HG03175 (cell line): ENCODE measurements around the gene CDA.
"Not testable (repeated sequence)": the region's sequence is repeated elsewhere in the genome, so short reads cannot be mapped to it uniquely, and the experiment has no call there.

Source experiments
- ATAC-seq: cut with Tn5 transposase; IDR thresholded peaks from one replicate; pipeline ENCODE4 v1.9.1; 2021; ENCODE audit warnings: mild to moderate bottlenecking, moderate library complexity; ENCODE audit not compliant: unreplicated experiment

CDA gene

GRCh38 chr1:20586953-20587660, 1.8 kb upstream of the CDA start:
- ATAC-seq, result no peak

DNA sequence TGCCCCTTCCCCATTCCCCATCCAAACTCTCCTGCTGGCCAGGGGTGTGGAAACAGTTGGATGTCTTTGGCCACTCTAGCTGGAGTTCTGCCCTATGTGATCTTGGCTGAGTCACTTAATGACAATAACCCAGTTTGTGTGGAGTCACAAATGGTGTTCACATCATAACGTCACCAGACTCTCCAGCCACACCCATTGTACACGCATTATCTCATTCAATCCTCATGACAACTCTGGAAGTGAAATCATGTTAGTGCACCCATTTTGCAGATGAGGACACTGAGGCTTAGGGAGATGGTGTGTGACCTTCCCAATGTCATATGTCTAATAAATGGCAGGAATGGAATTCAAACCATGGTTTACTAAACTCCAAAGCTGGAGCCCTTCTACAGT, 1.2 kb upstream of the CDA start:
- ATAC-seq, result no peak

DNA sequence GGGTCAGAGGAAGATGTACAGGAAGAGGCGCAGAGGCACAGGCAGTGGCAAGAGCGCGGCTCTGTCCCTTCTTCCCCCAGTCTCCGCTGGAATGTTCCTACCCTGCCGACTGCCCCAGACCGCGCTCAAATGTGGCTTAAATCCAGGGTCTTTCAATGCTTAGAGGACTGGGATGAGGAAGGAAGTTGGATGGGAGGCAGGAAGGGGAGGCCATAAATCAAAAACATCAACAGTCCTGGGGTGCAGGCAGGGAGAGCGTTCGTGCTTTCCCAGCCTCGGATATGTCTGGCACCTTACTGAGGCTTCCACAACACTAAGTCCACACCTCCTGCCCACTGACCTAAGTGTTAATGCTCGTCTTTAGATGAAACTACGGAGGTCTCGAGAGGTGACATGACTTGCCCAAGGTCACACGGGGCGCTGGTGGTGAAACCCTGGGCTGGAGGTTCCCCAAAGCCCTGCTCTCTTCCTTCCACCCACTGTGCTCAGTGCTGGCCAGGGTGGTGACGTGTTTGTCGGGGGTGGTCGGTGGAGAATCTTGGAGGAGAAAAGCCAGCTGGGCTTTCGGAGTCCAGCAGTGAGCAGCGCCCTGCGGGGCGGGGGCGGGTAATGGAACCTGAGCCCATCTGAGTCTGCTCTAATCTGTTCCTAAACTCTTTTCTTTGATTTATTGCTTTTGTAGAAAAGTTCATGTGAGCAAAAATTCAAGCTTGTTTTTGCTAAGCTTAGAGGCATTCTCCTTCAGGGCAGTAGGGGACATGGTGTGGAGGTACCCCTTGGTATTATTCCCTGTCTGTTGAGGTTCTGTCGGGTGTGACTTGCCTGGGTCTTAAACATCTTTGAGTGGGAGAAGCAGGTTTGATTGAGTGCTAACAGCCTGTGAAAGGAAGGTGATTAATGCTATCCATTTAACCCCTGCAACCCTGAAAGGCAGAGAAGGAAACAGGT, 708 bp downstream of the CDA start:
- no peak for ATAC-seq

DNA sequence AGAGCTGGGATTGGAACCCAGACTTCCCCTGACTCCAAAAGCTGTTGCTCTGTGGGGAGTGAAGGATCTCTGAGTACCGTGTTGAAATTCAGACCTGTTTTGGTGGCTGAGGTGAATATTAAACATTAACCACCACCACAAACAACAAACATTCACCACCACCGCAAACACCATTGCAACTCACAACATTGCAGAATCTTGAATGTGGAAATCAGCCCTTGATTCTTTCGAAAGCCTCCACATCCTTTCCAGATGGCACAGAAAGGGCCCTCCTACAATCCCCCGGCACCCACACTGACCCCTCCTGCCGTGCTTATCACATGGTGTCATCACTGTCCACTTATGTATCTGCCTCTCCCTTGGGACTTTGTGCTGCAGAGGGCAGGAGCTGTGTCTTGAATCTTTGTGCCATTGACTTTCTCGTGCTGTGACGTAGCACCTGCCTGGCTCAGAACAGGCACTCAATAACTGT, 1.4 kb downstream of the CDA start:
- ATAC-seq, result no peak

- no peak for ATAC-seq
Observed at GRCh38 chr1:20593756-20594155, 4.9 kb downstream of the CDA start.

GRCh38 chr1:20594746-20595145, 5.8 kb downstream of the CDA start:
- no peak for ATAC-seq

GRCh38 chr1:20596106-20596505, 7.2 kb downstream of the CDA start:
- ATAC-seq, result no peak

- no peak for ATAC-seq
Observed at GRCh38 chr1:20597650-20598049, 8.8 kb downstream of the CDA start.

DNA sequence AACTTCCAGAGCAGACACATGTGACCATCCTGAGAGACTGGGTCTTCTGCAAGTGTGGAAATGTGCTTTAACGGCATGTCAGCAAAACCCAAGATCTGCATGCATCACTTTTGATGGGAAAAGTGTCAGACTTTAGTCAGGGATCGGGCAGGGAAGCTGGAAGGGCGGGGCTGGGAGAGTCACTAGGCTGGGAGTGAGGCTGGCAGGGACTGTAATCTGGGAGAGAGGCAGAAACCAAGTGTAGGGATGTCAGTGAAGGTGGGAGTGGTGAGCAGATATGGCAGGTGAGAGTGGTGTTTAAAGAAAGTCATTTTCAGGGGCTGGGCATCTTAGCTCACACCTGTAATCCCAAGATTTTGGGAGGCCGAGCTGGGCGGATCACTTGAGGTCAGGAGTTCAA, 11.3 kb downstream of the CDA start:
- ATAC-seq, result no peak

- no peak for ATAC-seq
Observed at GRCh38 chr1:20601129-20601825, 12.4 kb downstream of the CDA start.

GRCh38 chr1:20602851-20603450, 14.1 kb downstream of the CDA start:
- ATAC-seq, result no peak

GRCh38 chr1:20603504-20604464, 14.9 kb downstream of the CDA start:
- no peak for ATAC-seq

DNA sequence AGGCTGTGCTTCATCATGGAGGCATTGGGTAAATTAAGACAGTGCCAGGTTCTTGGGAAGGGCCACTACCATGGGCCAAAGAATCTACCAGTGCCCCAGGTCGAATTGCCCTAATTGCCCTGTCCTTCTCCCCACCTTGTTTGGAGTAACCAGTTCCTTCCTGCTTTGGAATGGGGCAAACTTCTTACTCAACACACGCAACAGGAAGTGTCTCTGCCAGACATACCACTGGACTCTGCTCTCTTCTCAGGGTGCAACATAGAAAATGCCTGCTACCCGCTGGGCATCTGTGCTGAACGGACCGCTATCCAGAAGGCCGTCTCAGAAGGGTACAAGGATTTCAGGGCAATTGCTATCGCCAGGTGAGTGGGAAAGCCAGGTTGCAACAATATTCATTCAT, 15.8 kb downstream of the CDA start:
- no peak for ATAC-seq

- ATAC-seq, result not testable (repeated sequence)
Observed at GRCh38 chr1:20606801-20607570, 18.1 kb downstream of the CDA start.

GRCh38 chr1:20609541-20609940, 20.6 kb downstream of the CDA start:
- ATAC-seq, result no peak

DNA sequence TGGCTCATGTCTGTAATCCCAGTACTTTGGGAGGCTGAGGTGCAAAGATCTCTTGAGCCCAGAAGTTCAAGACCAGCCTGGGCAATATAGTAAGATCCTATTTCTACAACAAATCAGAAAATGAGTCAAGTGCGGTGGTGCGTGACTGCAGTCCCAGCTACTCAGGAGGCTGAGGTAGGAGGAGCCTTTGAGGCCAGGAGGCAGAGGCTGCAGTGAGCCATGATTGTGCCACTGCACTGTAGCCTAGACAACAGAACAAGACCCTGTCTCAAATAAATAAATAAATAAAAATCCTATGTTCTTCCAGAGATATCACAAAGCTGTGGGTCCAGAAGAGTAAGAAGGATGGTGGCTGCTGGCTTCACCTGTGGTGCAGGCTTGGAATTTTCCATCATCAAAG, 22.1 kb downstream of the CDA start:
- no peak for ATAC-seq

- ATAC-seq, result no peak
Observed at GRCh38 chr1:20611652-20612051, 22.8 kb downstream of the CDA start.

DNA sequence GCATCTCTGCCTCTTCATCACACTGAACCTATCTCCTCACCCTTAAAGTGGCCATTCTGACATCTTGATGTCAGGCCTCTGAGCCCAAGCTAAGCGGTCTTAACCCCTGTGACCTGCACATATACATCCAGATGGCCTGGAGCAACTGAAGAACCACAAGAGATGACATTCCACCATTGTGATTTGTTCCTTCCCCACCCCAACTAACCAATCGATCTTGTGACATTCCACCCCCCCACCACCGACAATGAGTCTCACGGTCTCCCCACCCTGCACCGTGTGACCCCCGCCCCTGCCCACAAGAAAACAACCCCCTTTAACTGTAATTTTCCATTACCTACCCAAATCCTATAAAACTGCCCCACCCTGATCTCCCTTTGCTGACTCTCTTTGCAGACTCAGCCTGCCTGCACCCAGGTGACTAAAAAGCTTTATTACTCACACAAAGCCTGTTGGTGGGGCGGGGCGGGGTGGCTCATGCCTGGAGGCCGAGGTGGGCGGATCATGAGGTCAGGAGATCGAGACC, 23.4 kb downstream of the CDA start:
- no peak for ATAC-seq

- ATAC-seq, result no peak
Observed at GRCh38 chr1:20614131-20614579, 25.3 kb downstream of the CDA start.
